HG03558 (cell line): Measurements from ENCODE around the gene ELMO1.
A peak's percentile ranks its signal among the peaks of the same experiment; 100 is the strongest.

Experiments
- ATAC-seq: cut with Tn5 transposase; IDR thresholded peaks from one replicate; pipeline ENCODE4 v1.9.1; 2021; ENCODE audit warnings: moderate number of reproducible peaks; ENCODE audit not compliant: unreplicated experiment; ENCODE audit errors: extremely low read depth

The ELMO1 gene, protein sequence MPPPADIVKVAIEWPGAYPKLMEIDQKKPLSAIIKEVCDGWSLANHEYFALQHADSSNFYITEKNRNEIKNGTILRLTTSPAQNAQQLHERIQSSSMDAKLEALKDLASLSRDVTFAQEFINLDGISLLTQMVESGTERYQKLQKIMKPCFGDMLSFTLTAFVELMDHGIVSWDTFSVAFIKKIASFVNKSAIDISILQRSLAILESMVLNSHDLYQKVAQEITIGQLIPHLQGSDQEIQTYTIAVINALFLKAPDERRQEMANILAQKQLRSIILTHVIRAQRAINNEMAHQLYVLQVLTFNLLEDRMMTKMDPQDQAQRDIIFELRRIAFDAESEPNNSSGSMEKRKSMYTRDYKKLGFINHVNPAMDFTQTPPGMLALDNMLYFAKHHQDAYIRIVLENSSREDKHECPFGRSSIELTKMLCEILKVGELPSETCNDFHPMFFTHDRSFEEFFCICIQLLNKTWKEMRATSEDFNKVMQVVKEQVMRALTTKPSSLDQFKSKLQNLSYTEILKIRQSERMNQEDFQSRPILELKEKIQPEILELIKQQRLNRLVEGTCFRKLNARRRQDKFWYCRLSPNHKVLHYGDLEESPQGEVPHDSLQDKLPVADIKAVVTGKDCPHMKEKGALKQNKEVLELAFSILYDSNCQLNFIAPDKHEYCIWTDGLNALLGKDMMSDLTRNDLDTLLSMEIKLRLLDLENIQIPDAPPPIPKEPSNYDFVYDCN

DNA sequence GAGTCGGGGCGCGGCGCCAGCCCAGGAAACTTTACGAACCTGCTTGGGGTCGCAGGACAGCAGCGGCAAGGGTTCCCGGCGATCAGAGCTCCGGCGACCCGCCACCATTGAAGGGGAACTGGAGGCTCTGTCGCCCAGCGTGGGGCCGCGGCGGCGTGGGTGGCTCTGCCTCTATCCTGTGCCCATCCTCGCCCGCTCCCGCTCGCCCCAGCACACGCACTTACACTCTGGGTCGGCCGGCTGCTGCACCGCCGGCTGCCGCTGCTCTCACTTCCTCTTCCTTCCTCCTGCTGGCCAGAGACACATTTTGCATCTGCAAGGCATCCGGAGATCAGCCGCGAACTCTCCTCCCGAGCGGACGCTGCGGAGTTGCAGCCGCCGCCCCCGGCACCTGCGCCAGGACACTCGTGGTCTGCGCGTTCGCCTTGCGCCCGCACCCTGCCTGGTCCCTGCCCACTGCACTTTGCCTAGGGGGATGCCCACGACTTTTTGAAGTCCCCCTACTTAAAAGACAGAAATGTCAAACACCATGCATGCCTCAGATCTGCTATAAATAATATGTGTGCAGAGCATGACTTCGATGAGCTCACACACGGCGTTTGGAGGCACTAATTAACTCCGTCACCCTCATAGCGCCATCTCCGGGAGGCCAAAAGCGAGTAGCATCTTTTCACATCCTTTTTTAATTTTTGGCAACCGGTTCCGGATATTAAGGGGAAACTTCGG lies at the start of gene ELMO1:
Gene ELMO1, minus strand, starts transcription at position 229 of the 726 bp plus-strand sequence. CDS start 106,174 bp downstream, outside the sequence.
- peak; percentile 92 for ATAC-seq

DNA sequence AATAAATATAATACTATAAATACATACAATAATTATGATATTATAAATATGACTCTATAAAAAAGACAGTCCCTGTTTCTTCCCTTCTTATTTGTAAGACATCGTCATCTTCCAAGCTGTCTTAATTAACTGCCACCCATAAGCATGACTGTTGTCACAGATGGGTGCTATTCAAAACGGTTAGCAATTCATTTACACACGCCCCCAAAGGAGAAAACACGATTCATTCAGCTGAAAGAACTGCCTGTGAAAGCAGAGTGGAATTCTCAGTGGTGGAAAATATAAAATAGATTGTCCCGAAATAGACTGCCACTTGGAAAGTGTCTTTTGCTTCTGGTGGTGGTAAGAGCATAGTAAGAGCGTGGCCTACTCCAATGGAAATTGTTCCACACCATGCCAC lies 48.9 kb upstream of the ELMO1 start:
- ATAC-seq, result no peak

DNA sequence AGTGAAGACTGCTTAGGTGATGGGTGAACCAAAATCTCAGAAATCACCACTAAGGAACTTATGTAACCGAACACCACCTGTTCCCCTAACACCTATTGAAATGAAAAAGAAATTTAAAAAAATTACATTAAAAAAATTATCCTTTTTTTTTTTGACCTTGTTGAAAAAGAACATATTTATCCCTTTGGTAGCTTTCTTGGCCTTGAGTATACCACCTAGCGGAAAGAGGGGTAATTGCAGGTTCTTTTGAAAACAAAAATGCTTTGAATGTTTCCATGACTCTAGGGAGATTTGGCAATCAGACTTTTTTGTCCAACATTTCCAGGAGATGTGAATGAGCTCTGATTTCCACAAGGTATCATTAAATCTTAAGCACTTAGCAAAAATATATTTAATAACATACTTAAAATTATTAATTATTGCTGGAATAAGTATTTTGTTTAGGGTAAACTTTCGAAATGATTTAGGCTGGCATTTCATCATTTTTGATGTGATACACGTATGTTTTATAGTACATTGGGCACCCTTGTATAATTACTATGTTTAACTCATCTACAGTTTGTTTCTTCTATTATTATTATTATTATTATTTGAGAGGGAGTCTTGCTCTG lies 47.0 kb upstream of the ELMO1 start:
- no peak for ATAC-seq

DNA sequence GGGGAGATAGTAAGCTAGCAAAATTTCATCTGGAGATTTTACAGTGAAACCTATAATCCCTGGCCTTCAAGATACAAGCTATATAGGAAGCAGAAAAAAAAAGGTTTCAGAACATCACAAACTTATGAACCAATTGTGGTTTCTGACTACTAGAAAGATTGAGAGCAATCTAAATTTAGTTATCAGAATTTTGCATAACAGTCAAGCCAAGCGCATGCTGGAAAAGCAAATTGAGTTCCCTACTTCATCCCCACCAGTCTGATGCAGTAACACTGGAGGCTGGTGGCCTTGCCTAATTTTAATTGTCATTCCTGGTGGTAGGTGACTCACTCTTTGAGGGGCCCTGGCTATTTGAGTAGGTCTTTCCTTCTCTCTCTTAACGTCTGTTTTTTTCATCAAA lies 46.3 kb upstream of the ELMO1 start:
- peak; percentile 63 for ATAC-seq

DNA sequence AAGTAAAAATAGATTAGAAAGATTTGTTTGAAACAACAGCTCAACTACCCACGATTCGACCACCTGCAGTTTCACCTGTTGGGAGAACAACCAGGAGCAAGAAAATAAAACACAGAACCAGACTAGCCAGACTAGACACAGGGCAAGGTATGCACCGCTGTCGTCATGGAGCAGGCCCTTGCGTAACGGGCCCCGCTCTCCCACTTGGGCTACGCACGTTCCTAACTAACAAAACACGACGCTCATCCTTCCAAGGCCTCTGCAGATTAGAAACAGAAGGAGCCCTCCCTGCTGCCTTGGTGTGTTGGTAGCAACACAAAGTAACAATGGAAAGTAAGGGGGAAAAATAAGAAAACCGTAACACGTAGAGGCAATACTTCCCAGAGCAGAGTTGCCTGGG lies 45.1 kb upstream of the ELMO1 start:
- no peak for ATAC-seq

DNA sequence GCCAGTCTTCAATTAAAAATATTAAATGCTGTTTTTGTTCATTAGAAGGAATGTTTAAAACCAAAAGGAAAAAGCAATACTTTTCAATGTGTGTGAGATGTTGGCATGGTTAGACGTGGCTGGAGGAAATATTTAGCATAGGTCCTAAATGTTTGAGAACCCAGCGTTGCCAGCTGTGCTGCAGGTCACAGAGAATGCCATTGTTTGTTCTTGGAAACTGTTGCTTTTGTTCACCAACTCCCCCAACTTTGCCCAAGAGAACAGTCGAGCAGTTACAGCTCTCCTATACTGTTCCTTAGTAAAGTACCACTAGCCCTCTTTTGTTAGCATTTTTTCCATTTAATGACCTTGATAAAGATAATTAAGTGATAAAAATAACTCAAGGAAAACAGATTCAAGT lies 44.5 kb upstream of the ELMO1 start:
- no peak for ATAC-seq

DNA sequence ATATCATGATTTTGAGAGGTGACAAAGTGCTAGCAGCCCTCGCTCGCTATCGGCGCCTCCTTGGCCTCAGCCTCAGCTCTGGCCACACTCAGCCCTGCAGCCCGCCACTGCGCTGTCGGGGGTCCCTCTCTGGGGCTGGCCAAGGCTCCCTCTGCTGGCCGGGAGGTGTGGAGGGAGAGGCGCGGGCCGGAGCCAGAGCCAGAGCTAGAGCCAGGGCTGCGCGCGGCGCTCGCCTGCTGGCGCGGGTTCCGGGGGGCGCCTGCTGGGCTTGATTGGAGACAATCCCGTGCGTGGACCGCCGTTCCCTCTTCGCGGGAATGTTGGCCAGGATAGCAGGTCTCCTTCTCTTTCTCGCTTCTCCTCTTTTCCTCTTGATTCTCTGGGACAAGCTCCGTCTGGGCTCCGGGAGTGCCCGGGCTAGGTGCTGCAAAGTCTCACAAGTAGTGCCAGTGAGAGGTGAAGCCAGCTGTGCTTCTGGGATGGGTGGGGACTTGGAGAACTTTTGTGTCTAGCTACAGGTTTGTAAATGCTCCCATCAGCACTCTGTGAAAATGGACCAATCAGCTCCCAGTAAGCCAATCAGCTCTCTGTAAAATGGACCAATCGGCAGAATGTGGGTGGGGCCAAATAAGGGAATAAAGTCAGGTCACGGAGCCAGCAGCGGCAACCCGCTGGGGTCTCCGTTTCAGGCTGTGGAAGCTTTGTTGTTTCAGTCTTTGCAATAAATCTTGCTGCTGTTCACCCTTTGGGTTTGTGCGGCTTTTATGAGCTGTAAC lies 43.4 kb upstream of the ELMO1 start:
- ATAC-seq, result no peak

DNA sequence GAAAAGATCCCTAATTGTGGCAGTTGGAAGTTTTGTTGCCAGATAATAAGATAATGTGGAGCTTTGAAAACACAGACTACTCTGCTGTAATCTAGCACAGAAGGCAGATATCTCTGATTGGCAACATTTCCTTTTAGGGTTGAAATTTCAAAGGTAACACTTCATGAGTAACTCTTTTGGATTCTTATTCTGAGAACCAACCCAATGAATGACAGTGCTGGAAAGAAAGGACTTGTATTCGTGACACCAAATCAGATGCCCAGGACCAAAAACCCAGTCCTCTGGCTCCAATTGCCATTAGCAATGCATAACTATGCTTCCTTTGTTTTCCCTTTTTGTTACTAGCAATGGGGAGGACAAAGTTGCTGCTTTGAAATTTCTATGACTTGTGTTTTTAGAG lies 41.0 kb upstream of the ELMO1 start:
- no peak for ATAC-seq

DNA sequence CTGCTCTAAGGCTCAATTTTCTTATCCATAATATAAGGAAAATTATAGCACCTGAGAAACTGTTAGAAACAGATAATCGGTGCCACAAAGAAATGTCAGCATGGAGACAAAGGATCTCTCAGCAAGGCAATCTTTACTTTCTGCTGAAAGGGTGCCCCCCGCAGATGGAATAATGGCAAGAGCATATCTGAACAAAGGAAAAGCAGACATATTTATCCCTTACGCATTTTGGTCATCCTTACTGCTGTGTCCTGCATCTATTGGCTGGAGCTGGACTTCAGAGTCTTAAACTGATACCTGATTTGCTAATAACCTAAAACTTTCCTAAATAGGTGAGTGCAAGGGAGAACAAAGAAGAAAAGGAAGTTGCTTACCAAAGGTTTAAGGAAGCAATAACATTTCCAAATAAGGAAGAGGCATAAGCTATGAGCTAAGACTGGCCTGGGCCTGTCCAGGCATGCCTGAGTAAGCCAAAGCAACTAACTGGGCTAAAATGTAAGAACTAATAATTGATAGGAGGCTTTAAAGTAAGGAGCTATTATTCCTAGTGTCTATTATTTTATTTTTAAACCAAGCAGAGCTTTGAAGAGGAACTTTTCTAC lies 39.6 kb upstream of the ELMO1 start:
- no peak for ATAC-seq

DNA sequence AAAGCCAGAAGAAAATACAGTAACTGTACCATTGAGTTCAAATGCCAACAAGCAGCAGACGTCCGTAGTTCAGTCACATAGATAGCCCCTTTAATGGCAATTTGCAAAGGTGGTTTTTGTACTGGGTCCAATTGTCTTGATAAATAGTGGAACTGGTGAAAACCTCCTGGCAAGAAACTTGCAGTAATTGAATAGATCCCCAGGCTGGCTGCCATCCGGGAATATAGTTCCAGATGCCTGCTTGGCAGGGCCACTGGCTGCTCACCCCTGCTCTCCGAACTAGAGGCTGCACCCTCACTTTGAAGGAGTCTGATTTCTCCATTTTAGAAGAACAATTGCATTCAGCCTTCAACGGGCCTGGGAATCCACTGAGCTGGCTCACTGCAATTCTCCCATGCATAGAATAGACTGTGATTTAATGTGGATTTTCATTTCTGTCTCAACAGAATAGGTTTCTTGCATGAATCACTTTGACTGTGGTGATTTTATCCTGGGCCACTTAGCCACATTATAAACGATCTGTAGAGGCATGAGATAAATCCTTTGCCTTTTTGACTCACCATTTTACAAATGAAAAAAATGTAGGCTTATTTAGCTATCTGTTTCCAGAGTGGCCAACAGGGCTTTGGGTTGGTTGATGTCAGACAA lies 35.9 kb upstream of the ELMO1 start:
- no peak for ATAC-seq

DNA sequence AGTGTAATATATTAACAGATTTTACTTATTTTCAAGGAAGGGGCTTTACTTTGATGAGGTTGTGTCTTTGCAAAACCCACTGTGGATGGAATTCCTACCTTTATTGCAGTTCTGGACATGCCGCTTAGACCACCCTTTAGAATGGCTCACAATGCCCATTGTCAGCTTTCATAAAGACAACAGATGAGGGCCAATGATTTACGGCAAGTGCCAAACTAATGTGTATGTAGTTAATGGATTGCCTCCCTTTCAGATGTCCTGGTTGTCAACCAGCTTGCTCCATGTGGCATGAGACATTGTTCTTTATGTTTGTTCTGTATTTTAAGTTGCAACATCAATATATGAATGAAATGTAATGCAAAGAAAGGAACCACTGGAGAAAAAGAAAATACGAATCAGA lies 35.0 kb upstream of the ELMO1 start:
- ATAC-seq, result no peak

DNA sequence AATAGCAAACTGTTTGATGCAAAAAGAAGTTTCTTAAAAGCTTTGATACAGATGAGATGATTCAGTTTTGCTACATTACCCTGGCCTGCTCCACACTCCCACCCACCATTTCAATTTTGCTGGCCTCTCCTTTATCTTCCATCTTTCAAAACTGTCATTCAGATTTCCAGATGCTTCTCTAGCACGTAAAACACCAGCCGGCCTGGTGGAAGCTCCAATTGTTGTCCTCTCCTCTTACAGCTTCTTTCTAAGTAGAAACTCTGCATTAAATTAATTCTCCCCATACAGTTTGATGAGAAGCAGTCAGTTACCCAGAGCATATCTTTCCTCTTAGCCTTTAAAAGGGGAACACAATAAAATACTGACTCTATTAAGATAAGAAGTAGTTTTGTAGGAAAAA lies 34.3 kb upstream of the ELMO1 start:
- no peak for ATAC-seq

DNA sequence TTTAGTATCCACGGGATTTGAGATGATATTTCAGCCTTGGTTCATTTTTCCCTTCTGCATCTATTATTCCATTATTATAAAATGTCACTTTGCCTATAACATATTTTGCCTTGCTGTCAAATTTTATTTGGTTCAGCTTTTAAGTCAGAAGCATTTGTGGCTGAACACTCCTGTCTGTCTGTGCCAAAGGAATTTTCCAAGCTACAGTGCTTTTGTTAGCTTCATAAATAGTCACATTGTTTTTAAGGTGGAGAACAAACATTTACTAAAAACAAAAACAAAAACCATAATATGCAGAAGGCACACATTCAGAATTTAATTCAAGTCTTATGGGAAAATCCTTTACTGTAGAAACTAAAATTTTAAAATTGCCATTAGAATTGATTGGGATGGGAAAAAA lies 33.8 kb upstream of the ELMO1 start:
- ATAC-seq, result no peak

DNA sequence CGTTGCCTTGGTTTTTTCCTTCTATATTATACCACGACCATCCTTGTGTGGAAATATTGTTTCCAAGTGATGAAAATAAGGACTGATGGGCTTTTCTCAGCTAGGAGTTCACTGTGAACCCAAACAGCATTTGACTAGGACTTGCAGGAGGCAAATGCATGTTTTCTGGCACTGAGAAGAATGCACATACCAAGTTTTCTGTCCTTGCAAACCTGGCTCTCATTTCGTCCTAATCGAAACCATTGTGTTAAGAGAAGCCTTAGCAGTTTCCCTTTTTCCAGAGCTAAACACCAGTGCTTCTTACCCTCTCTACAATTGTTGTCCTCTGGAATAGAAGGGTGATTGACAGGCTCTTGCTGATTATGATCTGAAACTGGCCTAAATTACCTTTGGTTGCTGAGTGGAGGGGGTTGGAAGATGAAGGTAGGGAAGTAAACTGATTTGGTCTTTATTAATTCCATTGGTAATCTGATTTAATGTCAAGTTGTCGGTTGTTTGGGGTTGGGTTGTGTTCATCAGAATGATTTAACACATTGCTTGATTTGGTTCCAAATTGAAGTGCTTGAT lies 33.1 kb upstream of the ELMO1 start:
- no peak for ATAC-seq

DNA sequence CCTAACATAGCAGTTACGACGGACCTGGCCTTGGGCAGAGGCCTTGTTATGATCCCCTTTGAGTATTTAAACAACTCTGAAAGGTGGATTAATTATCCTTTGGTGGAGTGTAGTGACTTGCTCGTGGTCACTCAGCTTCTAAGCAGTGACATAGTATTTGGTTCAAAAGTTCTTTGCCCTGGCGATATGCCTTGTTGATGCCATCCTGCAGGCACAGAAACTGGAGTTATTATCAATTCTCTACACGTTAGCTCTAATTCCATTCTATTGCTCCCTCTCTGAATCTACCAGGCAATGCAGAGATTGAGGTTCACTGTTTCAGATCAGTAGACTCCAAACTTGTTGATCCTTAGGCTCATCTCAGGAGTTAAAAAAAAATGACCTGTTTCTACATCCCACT lies 32.5 kb upstream of the ELMO1 start:
- no peak for ATAC-seq

DNA sequence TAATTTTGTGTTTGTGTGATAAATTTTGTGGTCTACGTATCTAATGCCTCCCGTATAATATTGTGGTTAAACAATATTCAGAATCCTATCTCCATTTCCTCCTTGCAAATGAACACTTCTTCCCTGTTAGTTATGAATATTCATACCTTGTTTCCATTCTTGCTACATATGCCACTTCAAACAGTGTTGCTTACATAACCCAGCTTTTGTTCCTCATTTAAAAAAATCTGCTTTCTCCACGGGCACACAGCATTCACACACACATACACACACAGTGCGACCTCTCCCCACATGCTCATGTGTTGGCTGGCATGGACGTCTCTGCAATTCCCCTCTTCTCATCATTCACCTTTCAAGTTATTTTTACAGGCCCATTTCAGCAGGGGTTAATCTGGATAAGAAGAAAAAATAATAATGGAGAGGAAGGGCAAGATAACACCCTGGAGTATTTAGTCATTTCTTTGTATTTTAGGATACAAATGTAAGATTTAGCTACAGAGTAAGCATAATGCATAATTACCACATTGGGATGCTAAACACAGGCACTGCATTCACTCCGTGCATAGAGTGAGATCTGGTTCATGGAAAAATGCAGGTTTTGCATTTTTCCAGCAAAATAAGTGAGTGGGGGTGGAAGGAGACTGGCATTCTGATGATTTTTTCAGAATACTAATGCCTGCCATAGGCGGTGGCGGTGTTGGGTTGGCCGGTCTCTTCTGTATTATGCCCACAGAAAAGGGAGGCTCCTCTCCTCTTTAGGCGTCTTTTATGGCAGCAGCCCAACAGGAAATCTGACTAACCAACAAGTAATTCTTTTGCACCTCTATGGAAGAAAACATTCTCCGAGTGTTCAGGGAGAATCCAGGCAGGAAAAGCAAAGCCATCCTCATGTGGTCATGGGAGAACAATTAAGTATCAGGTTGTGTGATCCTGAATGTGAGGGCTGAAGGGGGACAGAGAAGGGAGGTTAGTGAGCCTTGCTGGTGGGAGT lies 31.7 kb upstream of the ELMO1 start:
- ATAC-seq, result no peak

DNA sequence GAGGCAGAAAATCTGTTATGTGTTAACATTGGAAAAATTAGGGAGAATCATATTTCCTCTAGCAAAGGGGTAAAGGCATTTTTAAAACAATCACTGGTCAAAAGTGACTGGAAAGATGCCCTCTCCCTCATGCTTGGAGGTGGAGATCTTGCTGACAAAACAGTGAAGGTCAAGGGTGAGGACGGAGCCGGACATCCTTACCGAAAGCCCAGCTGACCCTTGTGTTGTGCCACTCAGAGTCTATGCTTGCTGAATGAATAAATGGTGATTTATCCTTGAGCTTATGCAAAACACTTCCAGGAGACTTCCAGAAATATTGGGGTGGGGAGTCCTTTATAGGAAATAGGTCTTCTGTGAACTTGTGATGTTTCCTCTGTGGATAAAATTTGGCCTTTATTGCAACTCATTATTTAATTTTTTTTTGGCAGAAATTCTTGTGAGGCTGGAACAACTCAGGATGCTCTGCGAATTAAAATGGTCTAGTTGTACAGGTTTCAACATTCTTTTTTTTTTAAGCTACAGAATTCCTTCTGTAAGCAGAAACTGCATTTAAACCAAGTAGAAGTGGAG lies 28.3 kb upstream of the ELMO1 start:
- ATAC-seq, result no peak
